MM.1S (cell line): ENCODE results near the gene NPY.
"Not testable (repeated sequence)": the region's sequence is repeated elsewhere in the genome, so short reads cannot be mapped to it uniquely, and the experiment has no call there.

Experiments
- DNase-seq: peaks from one replicate; pipeline ENCODE4 v3.0.0-alpha.2; 2015
- H2AFZ ChIP-seq: fragments of 300-600 bp; sonication (generic); 2 replicates; pipeline ENCODE4 v1.6.0; 2016; ENCODE audit warnings: antibody characterized with exemption, low read length
- H3F3A ChIP-seq: fragments of 300-600 bp; sonication (generic); 2 replicates; pipeline ENCODE4 v1.6.1; 2016; ENCODE audit warnings: mild to moderate bottlenecking, antibody characterized with exemption, low read length, moderate library complexity, mixed read lengths; ENCODE audit not compliant: insufficient read depth
- H3K27ac ChIP-seq: fragments of 300-600 bp; sonication (generic); 2 replicates; pipeline ENCODE4 v1.5.1; 2016; ENCODE audit warnings: mild to moderate bottlenecking, low read length
- H3K27me3 ChIP-seq: fragments of 300-600 bp; sonication (generic); replicated peaks from 2 replicates; pipeline ENCODE4 v1.6.0; 2016; ENCODE audit warnings: low read length; ENCODE audit not compliant: insufficient read depth
- H3K36me3 ChIP-seq: fragments of 300-600 bp; sonication (generic); replicated peaks from 2 replicates; pipeline ENCODE4 v1.6.1; 2016; ENCODE audit warnings: mild to moderate bottlenecking, low read length, mixed read lengths; ENCODE audit not compliant: insufficient read depth
- H3K4me1 ChIP-seq: fragments of 300-600 bp; sonication (generic); 2 replicates; pipeline ENCODE4 v1.6.1; 2016; ENCODE audit warnings: low read length, mixed read lengths
- H3K4me2 ChIP-seq: fragments of 300-600 bp; sonication (generic); 2 replicates; pipeline ENCODE4 v1.6.0; 2016; ENCODE audit warnings: low read depth, low read length
- H3K4me3 ChIP-seq: fragments of 300-600 bp; sonication (generic); 2 replicates; pipeline ENCODE4 v1.5.1; 2016; ENCODE audit warnings: low read length, mixed read lengths
- H3K79me2 ChIP-seq: fragments of 300-600 bp; sonication (generic); 2 replicates; pipeline ENCODE4 v1.6.1; 2016; ENCODE audit warnings: mixed run types, low read length, mixed read lengths
- H3K9ac ChIP-seq: fragments of 300-600 bp; sonication (generic); 2 replicates; pipeline ENCODE4 v1.6.1; 2016; ENCODE audit warnings: low read length, mixed read lengths
- H3K9me2 ChIP-seq: fragments of 300-600 bp; sonication (generic); replicated peaks from 2 replicates; pipeline ENCODE4 v1.6.1; 2016; ENCODE audit warnings: mild to moderate bottlenecking, low read length, mixed read lengths; ENCODE audit not compliant: insufficient read depth
- H3K9me3 ChIP-seq: fragments of 300-600 bp; sonication (generic); replicated peaks from 2 replicates; pipeline ENCODE4 v1.6.1; 2016; ENCODE audit warnings: mild to moderate bottlenecking, low read length, mixed read lengths; ENCODE audit not compliant: insufficient read depth
- H4K20me1 ChIP-seq: fragments of 300-600 bp; sonication (generic); 2 replicates; pipeline ENCODE4 v1.6.1; 2016; ENCODE audit warnings: mild to moderate bottlenecking, low read length, moderate library complexity, mixed read lengths; ENCODE audit not compliant: insufficient read depth
- CTCF ChIP-seq: fragments of 300-600 bp; sonication (generic); IDR thresholded peaks from 2 replicates; pipeline ENCODE4 v1.5.1; 2016; ENCODE audit warnings: antibody characterized with exemption, low read length, mixed read lengths
- EZH2 ChIP-seq: fragments of 300-600 bp; sonication (generic); optimal IDR thresholded peaks from 2 replicates; pipeline ENCODE3; 2017; ENCODE audit warnings: low read depth, mild to moderate bottlenecking, antibody characterized with exemption, low read length, mixed read lengths
- EZH2phosphoT487 ChIP-seq: fragments of 300-600 bp; sonication (generic); IDR thresholded peaks from 2 replicates; pipeline ENCODE4 v1.6.1; 2018; ENCODE audit warnings: antibody characterized with exemption, low read length

NPY gene

GRCh38 chr7:24245362-24245761 is 38.6 kb upstream of the NPY start:
- H3K36me3 ChIP-seq = no peaks in the 10 kb centered on the region
- DNase-seq = peak; percentile 24
- TF ChIP-seq CTCF (no peak), EZH2 (no peak), EZH2phosphoT487 (no peak)
- H3K9me2 ChIP-seq = no peaks in the 10 kb centered on the region
- H3K9ac ChIP-seq = no peak overlapping the region
- H3K4me1 ChIP-seq = no peaks in the 10 kb centered on the region
- H3K27me3 ChIP-seq = no peaks in the 10 kb centered on the region
- no peak overlapping the region for H3K27ac ChIP-seq
- H3K4me2 ChIP-seq = no peak overlapping the region
- H3K4me3 ChIP-seq = no peak overlapping the region
- no peaks in the 10 kb centered on the region for H3F3A ChIP-seq
- H4K20me1 ChIP-seq = no peaks in the 10 kb centered on the region
- H3K9me3 ChIP-seq = no peaks in the 10 kb centered on the region
- no peaks in the 10 kb centered on the region for H3K79me2 ChIP-seq
- no peak overlapping the region for H2AFZ ChIP-seq

GRCh38 chr7:24249266-24249665 is 34.7 kb upstream of the NPY start:
- Histone ChIP-seq H3K4me2 (no peak overlapping the region), H3K79me2 (no peaks in the 10 kb centered on the region), H2AFZ (no peak overlapping the region), H3K9me3 (no peaks in the 10 kb centered on the region), H3F3A (no peaks in the 10 kb centered on the region), H3K4me1 (no peaks in the 10 kb centered on the region), H3K27ac (no peak overlapping the region), H4K20me1 (no peaks in the 10 kb centered on the region), H3K9me2 (no peaks in the 10 kb centered on the region), H3K4me3 (no peak overlapping the region), H3K27me3 (no peaks in the 10 kb centered on the region), H3K9ac (no peak overlapping the region), H3K36me3 (no peaks in the 10 kb centered on the region)
- TF ChIP-seq EZH2 (no peak), CTCF (no peak), EZH2phosphoT487 (no peak)
- no peak for DNase-seq

- H3F3A ChIP-seq = no peaks in the 10 kb centered on the region
- H3K9me2 ChIP-seq = no peaks in the 10 kb centered on the region
- H3K4me2 ChIP-seq = no peak overlapping the region
- TF ChIP-seq CTCF (no peak), EZH2 (no peak), EZH2phosphoT487 (no peak)
- no peaks in the 10 kb centered on the region for H3K9me3 ChIP-seq
- no peak overlapping the region for H3K4me3 ChIP-seq
- no peak for DNase-seq
- H3K27ac ChIP-seq = no peak overlapping the region
- no peaks in the 10 kb centered on the region for H3K36me3 ChIP-seq
- H4K20me1 ChIP-seq = no peaks in the 10 kb centered on the region
- H3K9ac ChIP-seq = no peak overlapping the region
- no peaks in the 10 kb centered on the region for H3K79me2 ChIP-seq
- no peak overlapping the region for H2AFZ ChIP-seq
- no peaks in the 10 kb centered on the region for H3K4me1 ChIP-seq
- no peaks in the 10 kb centered on the region for H3K27me3 ChIP-seq
Measured at GRCh38 chr7:24251568-24251967, 32.4 kb upstream of the NPY start.

GRCh38 chr7:24255139-24255538 is 28.9 kb upstream of the NPY start:
- Histone ChIP-seq H3K4me1 (no peaks in the 10 kb centered on the region), H2AFZ (no peak overlapping the region), H3F3A (no peaks in the 10 kb centered on the region), H4K20me1 (no peaks in the 10 kb centered on the region), H3K79me2 (no peaks in the 10 kb centered on the region), H3K9me2 (no peaks in the 10 kb centered on the region), H3K9me3 (no peaks in the 10 kb centered on the region), H3K27me3 (no peaks in the 10 kb centered on the region), H3K27ac (no peak overlapping the region), H3K4me2 (no peak overlapping the region), H3K9ac (no peak overlapping the region), H3K4me3 (no peak overlapping the region), H3K36me3 (no peaks in the 10 kb centered on the region)
- DNase-seq = no peak
- no peak for TF ChIP-seq CTCF
- no peak for TF ChIP-seq EZH2phosphoT487
- TF ChIP-seq EZH2 = no peak

- not testable (repeated sequence) for H3K4me1 ChIP-seq, H3K27me3 ChIP-seq, H3K27ac ChIP-seq, H3K79me2 ChIP-seq, H3K9me2 ChIP-seq, H3K4me2 ChIP-seq, H2AFZ ChIP-seq, H3K4me3 ChIP-seq, H3K36me3 ChIP-seq, H3F3A ChIP-seq, H3K9me3 ChIP-seq, H4K20me1 ChIP-seq, H3K9ac ChIP-seq, DNase-seq
Measured at GRCh38 chr7:24258324-24258723, 25.7 kb upstream of the NPY start.
